Measurements from ENCODE around the gene CHRND. TPM values are rescaled to one million over a fixed set of nuclear protein-coding genes. Genes with fewer than 3 reads are reported as not detected.

Gene CHRND
- total and polyA plus RNA-seq, 2 of the 8 experiments (the other 6 are each of a cell fraction or from before 2014, with no cell fraction given) = 0.24 TPM; not detected in 1

DNA sequence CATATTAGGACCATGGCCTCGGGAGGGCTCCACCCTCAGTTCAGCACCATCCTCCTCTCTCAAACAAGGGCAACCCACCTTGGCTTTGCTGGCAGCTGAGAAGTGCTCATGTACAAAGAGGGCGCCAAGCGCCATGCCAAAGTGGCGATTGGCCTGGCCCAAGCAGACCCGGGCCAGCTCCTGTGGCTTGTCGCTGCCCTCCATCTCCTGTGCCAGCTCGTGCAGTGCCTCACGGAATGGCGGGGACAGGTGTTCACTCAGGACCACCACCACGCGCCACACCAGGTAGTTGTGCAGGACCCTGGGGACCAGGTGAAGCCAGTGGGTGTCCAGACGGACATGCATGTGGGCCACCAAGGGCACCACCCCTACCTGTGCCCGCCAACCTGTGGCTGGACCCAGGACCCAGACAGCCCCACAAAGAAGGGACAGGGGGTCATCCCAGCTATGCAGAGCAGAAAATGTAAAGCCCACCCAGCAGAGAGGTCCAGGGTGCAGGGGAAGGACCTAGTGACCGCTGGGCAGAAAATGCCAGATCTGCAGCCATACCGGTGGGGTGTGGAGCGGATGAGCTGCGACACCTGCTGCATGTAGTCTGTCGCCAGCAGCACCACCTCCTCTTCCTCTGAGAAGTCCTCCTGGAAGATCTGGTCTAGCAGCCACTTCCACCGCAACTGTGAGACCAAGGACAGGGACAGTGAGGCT lies 41.9 kb upstream of the CHRND start:
- H3K36me3 ChIP-seq (ENCODE audit: control insufficient read depth in 2 of 4, insufficient read depth in 4 of 4, low read length in 3 of 4) = peaks cover 0 to 11% (median 0%) of the 10 kb centered on the region in 4 experiments; a peak in 1 of 8 replicates
- H2AFZ ChIP-seq (ENCODE audit: low read length) = no peak overlapping the region
- no peak overlapping the region for H3K27ac ChIP-seq (ENCODE audit: low read depth, low read length)
- H3K14ac ChIP-seq (ENCODE audit: insufficient read length) = no peak overlapping the region
- no peak for DNase-seq (ENCODE audit: low read depth in 1 of 2, low spot score in 2 of 2)
- H4K8ac ChIP-seq (ENCODE audit: extremely low read depth, insufficient read depth, low read length) = no peak overlapping the region
- H3K9ac ChIP-seq (replicated peaks in 1 of 4; ENCODE audit: extremely low read depth in 1 of 4, low read depth in 3 of 4, low read length in 3 of 4) = no peak overlapping the region
- peaks cover 35 to 54% (median 48%) of the 10 kb centered on the region in 4 experiments for H3K27me3 ChIP-seq (replicated peaks in 1 of 4; ENCODE audit: control insufficient read depth in 3 of 4, extremely low read depth in 1 of 4, insufficient read depth in 3 of 4, low read length in 3 of 4)
- ChIA-PET POLR2A (ENCODE audit: partially characterized antibody) (no interaction called here), CTCF (ENCODE audit: partially characterized antibody) (interaction anchor here (1.0 to 4.5 kb wide), 9 partner anchors 9 to 584 kb away, joined by 3 to 17 read pairs (median 3); partner anchors contain the start of gene PRSS56)
- H2BK20ac ChIP-seq (ENCODE audit: low read length) = no peak overlapping the region
- no peak overlapping the region for H2BK120ac ChIP-seq (replicated peaks; ENCODE audit: low read depth, low read length)
- H2AK5ac ChIP-seq (ENCODE audit: low read depth, low read length) = no peak overlapping the region
- no peak overlapping the region for H2BK15ac ChIP-seq (ENCODE audit: low read length)
- FAIRE-seq = no peak
- H3K4me3 ChIP-seq (ENCODE audit: extremely low read depth in 1 of 4, insufficient read depth in 2 of 4, low read depth in 3 of 4, low read length in 4 of 4) = no peak overlapping the region
- no peak overlapping the region for H3K56ac ChIP-seq (replicated peaks; ENCODE audit: insufficient read length, low read depth, low read length)
- H4K91ac ChIP-seq (replicated peaks; ENCODE audit: insufficient read length, low read length) = peak overlapping the region; percentile 27
- no peak overlapping the region for H3K18ac ChIP-seq (ENCODE audit: extremely low read depth, low read length)
- H3K79me2 ChIP-seq (ENCODE audit: control insufficient read depth in 1 of 2, insufficient read depth in 2 of 2, low read length in 2 of 2) = no peaks in the 10 kb centered on the region
- H3K4me2 ChIP-seq (ENCODE audit: insufficient read depth in 1 of 2, low read depth in 2 of 2, low read length in 2 of 2) = no peak overlapping the region; a peak in 1 of 4 replicates
- H3K9me3 ChIP-seq (ENCODE audit: insufficient read depth in 2 of 2, low read depth in 1 of 2, low read length in 1 of 2) = no peaks in the 10 kb centered on the region; a peak in 1 of 4 replicates
- no peak overlapping the region for H2BK5ac ChIP-seq (ENCODE audit: low read depth, low read length)
- H3K79me1 ChIP-seq (ENCODE audit: low read depth, low read length) = no peaks in the 10 kb centered on the region
- H4K5ac ChIP-seq (ENCODE audit: insufficient read length, low read depth, low read length) = no peak overlapping the region
- WGBS, 2 experiments (ENCODE audit: extremely low coverage in 1 of 2, insufficient coverage in 1 of 2, insufficient read length in 1 of 2, insufficient replicate concordance in 2 of 2, low coverage in 1 of 2, low lambda C conversion rate in 2 of 2, missing lambda C conversion rate in 1 of 2) = 87% methylated on average over 19 of the region's 19 CpGs; no CpG with 5 or more reads in 1 of the 2 experiments
- peaks cover 0 to 28% (median 16%) of the 10 kb centered on the region in 4 experiments; a peak in 6 of 7 replicates for H3K4me1 ChIP-seq (replicated peaks in 1 of 4; ENCODE audit: control insufficient read depth in 3 of 4, insufficient read depth in 4 of 4, low read length in 3 of 4)
- H2BK12ac ChIP-seq (ENCODE audit: low read depth, low read length) = no peak overlapping the region
- no peak overlapping the region for H3K23ac ChIP-seq (ENCODE audit: insufficient read length)
- H3K4ac ChIP-seq (replicated peaks; ENCODE audit: insufficient read length, low read depth, low read length) = no peak overlapping the region
- H3K23me2 ChIP-seq (ENCODE audit: low read depth, low read length) = peaks cover 11% of the 10 kb centered on the region; the same call in 1 of the 2 replicates
- H4K20me1 ChIP-seq (replicated peaks in 1 of 2; ENCODE audit: control insufficient read depth in 1 of 2, insufficient read depth in 2 of 2, low read length in 2 of 2) = peaks cover 4 to 13% of the 10 kb centered on the region in 2 experiments
- TF ChIP-seq SIRT6 (IDR thresholded peaks at IDR 0.05; ENCODE audit: low read length) (no peak), NANOG (IDR thresholded peaks at IDR 0.05; ENCODE audit: insufficient read depth, low read depth, low read length, poor library complexity, severe bottlenecking) (no peak), TAF7 (optimal IDR thresholded peaks at IDR 0.05; ENCODE audit: borderline replicate concordance, low read depth, low read length) (no peak), PHF8 (conservative IDR thresholded peaks at IDR 0.05; ENCODE audit: low read depth, low read length) (no peak), CREB1 (IDR thresholded peaks at IDR 0.05) (no peak), POU5F1 (IDR thresholded peaks at IDR 0.05; ENCODE audit: low read depth, low read length) (no peak), TBP (IDR thresholded peaks at IDR 0.05; ENCODE audit: low read depth, low read length) (no peak), KDM5A (IDR thresholded peaks at IDR 0.05; ENCODE audit: low read length) (no peak), RFX5 (IDR thresholded peaks at IDR 0.05; ENCODE audit: borderline replicate concordance, low read depth, low read length) (no peak), RBBP5 (IDR thresholded peaks at IDR 0.05; ENCODE audit: borderline replicate concordance, low read depth, low read length) (no peak), BRCA1 (IDR thresholded peaks at IDR 0.05; ENCODE audit: low read depth, low read length) (no peak), HDAC6 (IDR thresholded peaks at IDR 0.05; ENCODE audit: low read depth, low read length) (no peak), RNF2 (IDR thresholded peaks at IDR 0.05; ENCODE audit: borderline replicate concordance, low read depth, low read length, missing control alignments, poor library complexity, severe bottlenecking) (no peak)
